OCI-LY7 (cell line): ENCODE measurements around the gene PDXK. TPM values are rescaled to one million over a fixed set of nuclear protein-coding genes. Genes with fewer than 3 reads are reported as not detected.

ENCODE experiments used
- BruUV-seq: library from RNA; stranded (reverse); fragments of 400-500 nt; replicated peaks from 2 replicates; lab custom pipeline; 2021; lab: Mats Ljungman, UMichigan
- CTCF ChIA-PET: fragments of 300-600 bp; sonication (Branson Sonifier 250); formaldehyde crosslinking; loops from one replicate; lab custom pipeline; 2022; ENCODE audit warnings: antibody characterized with exemption; ENCODE audit not compliant: unreplicated experiment; lab: Charles Lee
- POLR2A ChIA-PET: fragments of 300-600 bp; sonication (Branson Sonifier 250); formaldehyde crosslinking; loops from one replicate; lab custom pipeline; 2022; ENCODE audit warnings: antibody characterized with exemption; lab: Charles Lee
- DNase-seq: peaks from one replicate; pipeline ENCODE4 v3.0.0-alpha.2; 2015; ENCODE audit warnings: low spot score
- H2AFZ ChIP-seq: fragments of 200-600 bp; sonication (generic), shearing (Covaris generic); 2 replicates; pipeline ENCODE4 v1.6.1; 2014; ENCODE audit warnings: mild to moderate bottlenecking, antibody characterized with exemption, low read length, moderate library complexity
- H3K27ac ChIP-seq: fragments of 200-600 bp; sonication (generic); 2 replicates; pipeline ENCODE4 v1.5.1; 2014; ENCODE audit warnings: mixed run types, low read depth, mild to moderate bottlenecking, moderate library complexity, low read length, inconsistent platforms; ENCODE audit not compliant: poor library complexity, severe bottlenecking
- H3K36me3 ChIP-seq: fragments of 200-600 bp; sonication (generic); 2 replicates; pipeline ENCODE4 v1.6.1; 2014; ENCODE audit warnings: mild to moderate bottlenecking, antibody characterized with exemption, low read length, moderate library complexity, mixed read lengths; ENCODE audit not compliant: insufficient read depth
- H3K4me1 ChIP-seq: fragments of 200-600 bp; sonication (generic); 2 replicates; pipeline ENCODE4 v1.5.1; 2014; ENCODE audit warnings: mild to moderate bottlenecking, low read length; ENCODE audit not compliant: insufficient read depth, poor library complexity, severe bottlenecking
- H3K4me2 ChIP-seq: fragments of 200-600 bp; sonication (generic); 2 replicates; pipeline ENCODE4 v1.6.1; 2014; ENCODE audit warnings: mild to moderate bottlenecking, low read length
- H3K4me3 ChIP-seq: fragments of 200-600 bp; sonication (generic); 2 replicates; pipeline ENCODE4 v1.5.1; 2014; ENCODE audit warnings: mild to moderate bottlenecking, low read depth, low read length; ENCODE audit not compliant: poor library complexity, severe bottlenecking
- H3K79me2 ChIP-seq: fragments of 200-600 bp; sonication (generic); 2 replicates; pipeline ENCODE4 v1.6.1; 2016; ENCODE audit warnings: low read depth, mild to moderate bottlenecking, low read length, moderate library complexity, mixed read lengths; ENCODE audit not compliant: insufficient read depth
- H3K9me2 ChIP-seq: fragments of 200-600 bp; sonication (generic); 2 replicates; pipeline ENCODE4 v1.6.1; 2016; ENCODE audit warnings: mild to moderate bottlenecking, low read length, mixed read lengths; ENCODE audit not compliant: insufficient read depth
- H3K9me3 ChIP-seq: fragments of 200-600 bp; sonication (generic); 2 replicates; pipeline ENCODE4 v1.6.1; 2014; ENCODE audit warnings: mild to moderate bottlenecking, mixed run types, low read length, mixed read lengths
- H4K20me1 ChIP-seq: fragments of 200-600 bp; sonication (generic); 2 replicates; pipeline ENCODE4 v1.6.1; 2014; ENCODE audit warnings: mild to moderate bottlenecking, antibody characterized with exemption, low read length, moderate library complexity, mixed read lengths; ENCODE audit not compliant: insufficient read depth
- CTCF ChIP-seq: fragments of 200-600 bp; sonication (generic); conservative IDR thresholded peaks from 2 replicates; pipeline ENCODE4 v1.5.1; 2014; ENCODE audit warnings: mild to moderate bottlenecking, antibody characterized with exemption, low read length, moderate library complexity, mixed read lengths
- EZH2phosphoT487 ChIP-seq: fragments of 200-600 bp; sonication (generic); IDR thresholded peaks from 2 replicates; pipeline ENCODE4 v1.6.1; 2018; ENCODE audit warnings: low read depth, borderline replicate concordance, mild to moderate bottlenecking, mixed run types, antibody characterized with exemption, low read length, moderate library complexity, mixed read lengths
- intact Hi-C: fragments of 100-400 bp; cut with micrococcal nuclease; formaldehyde crosslinking; loops from one replicate; pipeline ENCODE4 v1.10.0; 2022; ENCODE audit not compliant: unreplicated experiment
- total RNA-seq, 2 experiments: library from RNA; depleted of rRNA in 1 of 2; stranded (reverse); fragments of >200 nt in 1 of 2; shearing (Covaris generic) in 1 of 2; gene quantifications; 2 replicates each; pipeline ENCODE4 v1.2.3, GENCODE V29; 2014 to 2022

PDXK gene
- total RNA-seq, 2 experiments from 2014 or later, result 32.8 to 67.0 TPM

GRCh38 chr21:43716376-43717165 lies 2.4 kb upstream of the PDXK start:
- no peaks in the 10 kb centered on the region for H3K9me2 ChIP-seq
- H3K4me2 ChIP-seq, result peak overlapping the region; percentile 54
- H3K9me3 ChIP-seq, result no peaks in the 10 kb centered on the region
- H3K27ac ChIP-seq, result peak overlapping the region; percentile 9
- H3K79me2 ChIP-seq, result no peaks in the 10 kb centered on the region; the same call in 1 of the 2 replicates
- H4K20me1 ChIP-seq, result peaks cover 9% of the 10 kb centered on the region; the same call in 1 of the 2 replicates
- peaks cover 44% of the 10 kb centered on the region for H3K4me1 ChIP-seq
- H3K4me3 ChIP-seq, result peak overlapping the region; percentile 0
- H3K36me3 ChIP-seq, result no peaks in the 10 kb centered on the region
- ChIA-PET CTCF (no interaction called here), POLR2A (interaction anchor here (0.6 to 0.7 kb wide), 3 partner anchors 16 to 737 kb away, joined by 3 read pairs; no protein-coding TSS in a partner anchor)
- no TSS peak for BruUV-seq
- no peak overlapping the region for H2AFZ ChIP-seq
- TF ChIP-seq EZH2phosphoT487, result no peak
- no peak for TF ChIP-seq CTCF
- intact Hi-C loops, result loop anchor here (5.0 to 10.0 kb wide), 3 partner anchors 54 to 392 kb away; partner anchors contain the start of gene CSTB
- peak; percentile 86 for DNase-seq

GRCh38 chr21:43717166-43717853 lies 1.6 kb upstream of the PDXK start:
- TF ChIP-seq EZH2phosphoT487 (no peak), CTCF (no peak)
- CTCF ChIA-PET, result no interaction called here
- POLR2A ChIA-PET, result interaction anchor here (0.6 kb wide), 2 partner anchors 17 to 520 kb away, joined by 3 read pairs; no protein-coding TSS in a partner anchor
- Histone ChIP-seq H4K20me1 (peaks cover 11% of the 10 kb centered on the region; the same call in 1 of the 2 replicates), H3K36me3 (no peaks in the 10 kb centered on the region), H3K9me3 (no peaks in the 10 kb centered on the region), H3K4me2 (peak overlapping the region; percentile 54), H3K9me2 (no peaks in the 10 kb centered on the region), H3K4me3 (no peak overlapping the region), H2AFZ (no peak overlapping the region), H3K79me2 (no peaks in the 10 kb centered on the region; the same call in 1 of the 2 replicates), H3K27ac (peak overlapping the region; percentile 9), H3K4me1 (peaks cover 52% of the 10 kb centered on the region)
- intact Hi-C loops, result loop anchor here (5.0 to 10.0 kb wide), 3 partner anchors 55 to 393 kb away; partner anchors contain the start of gene CSTB
- peak; percentile 34 for DNase-seq
- no TSS peak for BruUV-seq
